ENCODE data around the gene ASGR2. TPM values are rescaled to one million over a fixed set of nuclear protein-coding genes. Genes with fewer than 3 reads are reported as not detected.

ASGR2 gene
- total RNA-seq, 2 experiments from 2014 or later: not detected

DNA sequence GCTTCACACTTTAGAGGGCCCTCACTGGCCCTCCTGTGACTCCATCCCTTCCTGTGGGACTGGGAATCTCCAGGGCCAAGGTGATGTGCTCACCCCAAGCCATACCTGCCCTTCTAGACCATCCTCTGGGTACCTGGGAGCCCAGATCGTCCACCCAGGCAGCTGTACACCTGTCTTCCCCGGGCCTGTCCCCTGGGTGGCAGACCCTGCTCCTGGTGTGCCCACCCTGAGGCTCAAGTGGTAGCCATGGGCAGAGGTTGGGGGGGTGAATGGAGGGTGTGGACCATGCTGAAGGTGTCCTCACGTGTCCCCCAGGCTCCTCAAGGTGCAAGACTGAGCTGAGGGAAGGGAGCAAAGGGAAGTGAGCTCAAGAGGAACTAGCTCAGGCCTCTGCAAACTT lies 43.9 kb downstream of the ASGR2 start:
- Histone ChIP-seq H3K4me3 (ENCODE audit: low read depth, low read length, poor library complexity, severe bottlenecking) (no peak overlapping the region), H4K20me1 (ENCODE audit: insufficient read depth, low read length) (no peaks in the 10 kb centered on the region), H2AFZ (ENCODE audit: low read length) (no peak overlapping the region), H3K36me3 (ENCODE audit: insufficient read depth, low read length) (no peaks in the 10 kb centered on the region), H3K4me2 (ENCODE audit: low read length) (no peak overlapping the region), H3K79me2 (ENCODE audit: insufficient read depth, low read depth, low read length) (no peaks in the 10 kb centered on the region), H3K9me3 (ENCODE audit: low read length) (0 out of 2 replicates have a peak, but pooled peaks cover 6% of the 10 kb centered on the region), H3K4me1 (ENCODE audit: insufficient read depth, low read length, poor library complexity, severe bottlenecking) (no peaks in the 10 kb centered on the region), H3K9me2 (ENCODE audit: insufficient read depth, low read length) (no peaks in the 10 kb centered on the region), H3K27ac (ENCODE audit: low read depth, low read length, poor library complexity, severe bottlenecking) (no peak overlapping the region)
- intact Hi-C loops (cut with micrococcal nuclease; ENCODE audit: unreplicated experiment): no loop called here
- DNase-seq (ENCODE audit: low spot score): no peak
- TF ChIP-seq, protein P1, sequence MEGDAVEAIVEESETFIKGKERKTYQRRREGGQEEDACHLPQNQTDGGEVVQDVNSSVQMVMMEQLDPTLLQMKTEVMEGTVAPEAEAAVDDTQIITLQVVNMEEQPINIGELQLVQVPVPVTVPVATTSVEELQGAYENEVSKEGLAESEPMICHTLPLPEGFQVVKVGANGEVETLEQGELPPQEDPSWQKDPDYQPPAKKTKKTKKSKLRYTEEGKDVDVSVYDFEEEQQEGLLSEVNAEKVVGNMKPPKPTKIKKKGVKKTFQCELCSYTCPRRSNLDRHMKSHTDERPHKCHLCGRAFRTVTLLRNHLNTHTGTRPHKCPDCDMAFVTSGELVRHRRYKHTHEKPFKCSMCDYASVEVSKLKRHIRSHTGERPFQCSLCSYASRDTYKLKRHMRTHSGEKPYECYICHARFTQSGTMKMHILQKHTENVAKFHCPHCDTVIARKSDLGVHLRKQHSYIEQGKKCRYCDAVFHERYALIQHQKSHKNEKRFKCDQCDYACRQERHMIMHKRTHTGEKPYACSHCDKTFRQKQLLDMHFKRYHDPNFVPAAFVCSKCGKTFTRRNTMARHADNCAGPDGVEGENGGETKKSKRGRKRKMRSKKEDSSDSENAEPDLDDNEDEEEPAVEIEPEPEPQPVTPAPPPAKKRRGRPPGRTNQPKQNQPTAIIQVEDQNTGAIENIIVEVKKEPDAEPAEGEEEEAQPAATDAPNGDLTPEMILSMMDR (conservative IDR thresholded peaks at IDR 0.05; ENCODE audit: low read length): no peak
- POLR2A ChIA-PET: no interaction called here
- CTCF ChIA-PET (ENCODE audit: unreplicated experiment): no interaction called here
- BruUV-seq (replicated peaks): no TSS peak

DNA sequence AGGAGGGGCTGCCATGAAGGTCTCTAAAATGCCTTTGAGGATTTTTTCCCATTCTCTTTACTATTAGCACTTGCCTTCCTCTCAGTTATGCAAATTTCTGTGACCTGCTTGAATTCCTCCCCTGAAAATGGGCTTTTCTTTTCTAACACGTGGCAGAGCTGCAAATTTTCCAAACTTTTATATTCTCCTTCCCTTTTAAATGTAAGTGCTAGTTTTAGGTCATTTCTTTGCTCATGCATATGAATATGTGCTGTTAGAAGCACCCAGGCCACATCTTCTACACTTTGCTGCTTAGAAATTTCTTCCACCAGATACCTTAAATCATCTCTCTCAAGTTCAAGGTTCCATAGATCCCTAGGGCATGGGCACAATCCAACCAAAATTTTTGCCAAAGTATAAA lies 46.4 kb downstream of the ASGR2 start:
- H3K79me2 ChIP-seq (ENCODE audit: insufficient read depth, low read depth, low read length): no peaks in the 10 kb centered on the region
- H3K4me1 ChIP-seq (ENCODE audit: insufficient read depth, low read length, poor library complexity, severe bottlenecking): no peaks in the 10 kb centered on the region
- no peaks in the 10 kb centered on the region for H4K20me1 ChIP-seq (ENCODE audit: insufficient read depth, low read length)
- intact Hi-C loops (cut with micrococcal nuclease; ENCODE audit: unreplicated experiment): no loop called here
- H3K9me3 ChIP-seq (ENCODE audit: low read length): 0 out of 2 replicates have a peak, but pooled peaks cover 6% of the 10 kb centered on the region
- TF ChIP-seq, protein P1 (conservative IDR thresholded peaks at IDR 0.05; ENCODE audit: low read length): no peak
- TF ChIP-seq EZH2phosphoT487 (IDR thresholded peaks at IDR 0.05; ENCODE audit: borderline replicate concordance, low read depth, low read length): no peak
- DNase-seq (ENCODE audit: low spot score): no peak
- H3K4me3 ChIP-seq (ENCODE audit: low read depth, low read length, poor library complexity, severe bottlenecking): no peak overlapping the region
- no peaks in the 10 kb centered on the region for H3K9me2 ChIP-seq (ENCODE audit: insufficient read depth, low read length)
- no peaks in the 10 kb centered on the region for H3K36me3 ChIP-seq (ENCODE audit: insufficient read depth, low read length)
- no TSS peak for BruUV-seq (replicated peaks)
- CTCF ChIA-PET (ENCODE audit: unreplicated experiment): no interaction called here
- H3K27ac ChIP-seq (ENCODE audit: low read depth, low read length, poor library complexity, severe bottlenecking): no peak overlapping the region
- POLR2A ChIA-PET: no interaction called here
- no peak overlapping the region for H2AFZ ChIP-seq (ENCODE audit: low read length)
- H3K4me2 ChIP-seq (ENCODE audit: low read length): no peak overlapping the region

DNA sequence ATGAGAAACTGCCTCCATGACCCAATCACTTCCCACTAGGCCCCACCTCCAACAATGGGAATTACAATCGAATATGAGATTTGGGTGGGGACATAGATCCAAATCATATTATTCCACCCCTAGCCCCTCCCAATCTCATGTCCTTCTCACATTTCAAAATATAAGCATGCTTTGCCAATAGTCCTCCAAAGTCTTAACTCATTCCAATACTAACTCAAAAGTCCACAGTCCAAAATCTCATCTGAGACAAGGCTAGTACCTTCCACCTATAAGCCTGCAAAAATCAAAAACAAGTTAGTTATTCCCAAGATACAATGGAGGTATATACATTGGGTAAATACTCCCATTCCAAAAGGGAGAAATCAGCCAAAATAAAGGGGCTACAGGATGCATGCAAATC lies 47.4 kb downstream of the ASGR2 start:
- ChIA-PET CTCF (ENCODE audit: unreplicated experiment) (no interaction called here), POLR2A (no interaction called here)
- Histone ChIP-seq H3K27ac (ENCODE audit: low read depth, low read length, poor library complexity, severe bottlenecking) (no peak overlapping the region), H3K36me3 (ENCODE audit: insufficient read depth, low read length) (no peaks in the 10 kb centered on the region), H3K4me2 (ENCODE audit: low read length) (no peak overlapping the region), H3K4me1 (ENCODE audit: insufficient read depth, low read length, poor library complexity, severe bottlenecking) (no peaks in the 10 kb centered on the region), H3K9me3 (ENCODE audit: low read length) (0 out of 2 replicates have a peak, but pooled peaks cover 6% of the 10 kb centered on the region), H3K79me2 (ENCODE audit: insufficient read depth, low read depth, low read length) (no peaks in the 10 kb centered on the region), H3K9me2 (ENCODE audit: insufficient read depth, low read length) (no peaks in the 10 kb centered on the region), H4K20me1 (ENCODE audit: insufficient read depth, low read length) (no peaks in the 10 kb centered on the region), H3K4me3 (ENCODE audit: low read depth, low read length, poor library complexity, severe bottlenecking) (no peak overlapping the region), H2AFZ (ENCODE audit: low read length) (no peak overlapping the region)
- DNase-seq (ENCODE audit: low spot score): no peak
- TF ChIP-seq EZH2phosphoT487 (IDR thresholded peaks at IDR 0.05; ENCODE audit: borderline replicate concordance, low read depth, low read length): no peak
- TF ChIP-seq, protein P1 (conservative IDR thresholded peaks at IDR 0.05; ENCODE audit: low read length): no peak
- no TSS peak for BruUV-seq (replicated peaks)
- intact Hi-C loops (cut with micrococcal nuclease; ENCODE audit: unreplicated experiment): no loop called here
